Caco-2 (cell line): ENCODE results near the gene TMTC2. TPM values are rescaled to one million over a fixed set of nuclear protein-coding genes. Genes with fewer than 3 reads are reported as not detected.

Experiments
- BruUV-seq: library from RNA; stranded (reverse); fragments of 400-500 nt; replicated peaks from 2 replicates; lab custom pipeline; 2021; lab: Mats Ljungman, UMichigan
- CTCF ChIA-PET: fragments of 300-600 bp; sonication (Branson Sonifier 250); formaldehyde crosslinking; loops from one replicate; lab custom pipeline; 2022; ENCODE audit warnings: antibody characterized with exemption; lab: Charles Lee
- POLR2A ChIA-PET: fragments of 300-600 bp; sonication (Branson Sonifier 250); formaldehyde crosslinking; loops from one replicate; lab custom pipeline; 2022; ENCODE audit warnings: antibody characterized with exemption; lab: Charles Lee
- DNase-seq, 2 experiments: peaks; one replicate each; pipeline versions ENCODE4 v3.0.0 to v3.0.0-alpha.2; 2020 to 2022
- H3K27me3 ChIP-seq: replicated peaks from 2 replicates; pipeline ENCODE4 v1.6.0; 2011; ENCODE audit warnings: low read length; ENCODE audit not compliant: control insufficient read depth, insufficient read depth
- H3K36me3 ChIP-seq: 2 replicates; pipeline ENCODE4 v1.5.1; 2011; ENCODE audit warnings: low read length; ENCODE audit not compliant: control insufficient read depth, insufficient read depth
- H3K4me1 ChIP-seq: fragments of 250-450 bp; sonication (Bioruptor Pico); 2 replicates; pipeline ENCODE4 v1.5.1; 2020; ENCODE audit warnings: mild to moderate bottlenecking
- H3K4me3 ChIP-seq: 2 replicates; pipeline ENCODE4 v1.5.1; 2011; ENCODE audit warnings: low read depth, mild to moderate bottlenecking, control low read depth, low read length
- H3K9me3 ChIP-seq: fragments of 250-450 bp; sonication (Bioruptor Pico); 2 replicates; pipeline ENCODE4 v1.5.1; 2020; ENCODE audit warnings: mild to moderate bottlenecking, moderate library complexity
- H3K27ac Mint-ChIP-seq: one replicate; pipeline ENCODE4 v1.8.0; 2022; ENCODE audit warnings: mixed read lengths; ENCODE audit not compliant: unreplicated experiment
- H3K27me3 Mint-ChIP-seq: one replicate; pipeline ENCODE4 v1.8.0; 2022; ENCODE audit warnings: mixed read lengths; ENCODE audit not compliant: insufficient read depth, unreplicated experiment
- H3K36me3 Mint-ChIP-seq: one replicate; pipeline ENCODE4 v1.8.0; 2022; ENCODE audit warnings: mild to moderate bottlenecking, mixed read lengths; ENCODE audit not compliant: insufficient read depth, unreplicated experiment
- H3K4me1 Mint-ChIP-seq: one replicate; pipeline ENCODE4 v1.8.0; 2022; ENCODE audit warnings: low read depth, mixed read lengths; ENCODE audit not compliant: unreplicated experiment
- H3K4me3 Mint-ChIP-seq: one replicate; pipeline ENCODE4 v1.8.0; 2022; ENCODE audit warnings: mild to moderate bottlenecking, moderate library complexity, mixed read lengths; ENCODE audit not compliant: unreplicated experiment
- H3K9me3 Mint-ChIP-seq: one replicate; pipeline ENCODE4 v1.8.0; 2022; ENCODE audit warnings: mixed read lengths; ENCODE audit not compliant: unreplicated experiment
- intact Hi-C: fragments of 100-400 bp; cut with micrococcal nuclease; formaldehyde crosslinking; loops from one replicate; pipeline ENCODE4 v1.10.0; 2022; ENCODE audit not compliant: unreplicated experiment
- total RNA-seq: library from RNA; stranded (reverse); gene quantifications from 2 replicates; pipeline ENCODE4 v1.2.3, GENCODE V29; 2022
- TF ChIP-seq, protein P1 (sequence below), 2 experiments: fragments of 200-600 bp in 1 of 2; IDR thresholded peaks; 1 replicate in 1 of 2; 2 replicates in 1 of 2; pipeline versions ENCODE4 v1.5.1 to v1.8.0; 2011 to 2022; ENCODE audit warnings: antibody characterized with exemption in 1 of 2, control low read depth in 1 of 2, inconsistent platforms in 1 of 2, low read depth in 1 of 2, low read length in 1 of 2, mild to moderate bottlenecking in 1 of 2, moderate library complexity in 1 of 2; ENCODE audit not compliant: insufficient read depth in 1 of 2, severe bottlenecking in 1 of 2, unreplicated experiment in 1 of 2

Gene TMTC2
- total RNA-seq, 1 experiment from 2014 or later: 2.2 TPM

DNA sequence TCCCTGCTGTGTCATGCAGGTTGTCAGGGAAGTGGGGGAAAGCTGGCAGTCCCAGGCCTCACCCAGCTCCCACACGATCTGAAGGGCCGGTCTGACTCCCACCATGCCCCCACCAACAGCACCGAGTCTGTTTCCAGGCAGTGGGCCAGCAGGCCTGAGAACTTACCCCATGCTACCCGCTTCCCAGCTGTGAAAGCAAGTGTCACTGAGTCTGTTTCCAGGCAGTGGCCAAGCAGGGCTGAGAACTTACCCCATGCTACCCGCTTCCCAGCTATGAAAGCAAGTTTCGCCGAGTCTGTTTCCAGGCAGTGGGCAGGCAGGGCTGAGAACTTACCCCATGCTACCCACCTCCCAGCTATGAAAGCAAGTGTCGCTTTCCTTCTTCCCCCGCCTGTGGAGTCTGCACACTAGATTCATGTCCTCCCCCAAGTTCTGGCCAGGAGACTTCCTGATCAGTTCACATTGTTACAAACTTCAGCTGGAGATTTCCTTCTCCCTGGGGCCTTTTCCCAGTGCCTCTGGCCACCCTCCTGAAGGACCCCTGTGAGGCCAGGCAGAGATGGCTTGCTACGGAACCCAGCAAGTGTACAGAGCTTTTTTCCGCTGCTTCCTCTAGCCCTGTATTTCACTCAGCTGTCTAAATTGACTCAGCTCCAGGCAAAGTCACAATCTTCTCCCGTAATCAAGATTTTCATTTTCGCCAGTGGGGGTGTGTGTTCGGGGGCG lies 435.4 kb downstream of the TMTC2 start:
- TF ChIP-seq, protein P1, sequence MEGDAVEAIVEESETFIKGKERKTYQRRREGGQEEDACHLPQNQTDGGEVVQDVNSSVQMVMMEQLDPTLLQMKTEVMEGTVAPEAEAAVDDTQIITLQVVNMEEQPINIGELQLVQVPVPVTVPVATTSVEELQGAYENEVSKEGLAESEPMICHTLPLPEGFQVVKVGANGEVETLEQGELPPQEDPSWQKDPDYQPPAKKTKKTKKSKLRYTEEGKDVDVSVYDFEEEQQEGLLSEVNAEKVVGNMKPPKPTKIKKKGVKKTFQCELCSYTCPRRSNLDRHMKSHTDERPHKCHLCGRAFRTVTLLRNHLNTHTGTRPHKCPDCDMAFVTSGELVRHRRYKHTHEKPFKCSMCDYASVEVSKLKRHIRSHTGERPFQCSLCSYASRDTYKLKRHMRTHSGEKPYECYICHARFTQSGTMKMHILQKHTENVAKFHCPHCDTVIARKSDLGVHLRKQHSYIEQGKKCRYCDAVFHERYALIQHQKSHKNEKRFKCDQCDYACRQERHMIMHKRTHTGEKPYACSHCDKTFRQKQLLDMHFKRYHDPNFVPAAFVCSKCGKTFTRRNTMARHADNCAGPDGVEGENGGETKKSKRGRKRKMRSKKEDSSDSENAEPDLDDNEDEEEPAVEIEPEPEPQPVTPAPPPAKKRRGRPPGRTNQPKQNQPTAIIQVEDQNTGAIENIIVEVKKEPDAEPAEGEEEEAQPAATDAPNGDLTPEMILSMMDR (IDR thresholded peaks at IDR 0.05; ENCODE audit: insufficient read depth in 1 of 2, low read depth in 1 of 2, low read length in 1 of 2, severe bottlenecking in 1 of 2, unreplicated experiment in 1 of 2): no peak
- Mint-ChIP-seq H3K27ac (no peak overlapping the region), H3K27me3 (peaks cover 6% of the 10 kb centered on the region), H3K4me1 (no peaks in the 10 kb centered on the region), H3K9me3 (no peaks in the 10 kb centered on the region), H3K36me3 (no peaks in the 10 kb centered on the region), H3K4me3 (no peak overlapping the region)
- ChIA-PET CTCF (no interaction called here), POLR2A (no interaction called here)
- no peaks in the 10 kb centered on the region for H3K4me1 ChIP-seq
- BruUV-seq: no TSS peak
- no peaks in the 10 kb centered on the region for H3K9me3 ChIP-seq
- DNase-seq: no peak
- intact Hi-C loops: no loop called here
- H3K27me3 ChIP-seq: no peaks in the 10 kb centered on the region
- no peak overlapping the region for H3K4me3 ChIP-seq
- H3K36me3 ChIP-seq: no peaks in the 10 kb centered on the region

DNA sequence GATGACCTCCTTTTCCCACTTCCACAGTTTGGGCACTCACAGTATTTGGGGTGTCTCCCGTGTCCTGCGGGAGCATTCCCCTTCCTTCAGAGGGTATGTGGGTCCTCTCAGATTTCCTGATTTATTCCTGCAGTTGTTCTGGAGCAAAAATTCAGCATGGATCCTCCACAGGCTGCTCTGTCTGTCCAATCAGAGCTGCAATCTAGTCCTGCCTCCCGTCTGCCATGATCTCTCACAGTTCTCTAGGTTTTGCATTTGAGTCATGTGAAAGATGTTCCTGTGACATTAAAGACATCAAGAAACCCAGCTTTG lies 435.9 kb downstream of the TMTC2 start:
- Mint-ChIP-seq H3K4me1 (no peaks in the 10 kb centered on the region), H3K9me3 (no peaks in the 10 kb centered on the region), H3K36me3 (no peaks in the 10 kb centered on the region), H3K27ac (no peak overlapping the region), H3K27me3 (peaks cover 6% of the 10 kb centered on the region), H3K4me3 (no peak overlapping the region)
- DNase-seq: no peak
- H3K4me1 ChIP-seq: no peaks in the 10 kb centered on the region
- ChIA-PET CTCF (no interaction called here), POLR2A (no interaction called here)
- intact Hi-C loops: no loop called here
- no peaks in the 10 kb centered on the region for H3K36me3 ChIP-seq
- TF ChIP-seq, protein P1 (IDR thresholded peaks at IDR 0.05; ENCODE audit: insufficient read depth in 1 of 2, low read depth in 1 of 2, low read length in 1 of 2, severe bottlenecking in 1 of 2, unreplicated experiment in 1 of 2): no peak
- no TSS peak for BruUV-seq
- H3K4me3 ChIP-seq: no peak overlapping the region
- H3K9me3 ChIP-seq: no peaks in the 10 kb centered on the region
- H3K27me3 ChIP-seq: no peaks in the 10 kb centered on the region

DNA sequence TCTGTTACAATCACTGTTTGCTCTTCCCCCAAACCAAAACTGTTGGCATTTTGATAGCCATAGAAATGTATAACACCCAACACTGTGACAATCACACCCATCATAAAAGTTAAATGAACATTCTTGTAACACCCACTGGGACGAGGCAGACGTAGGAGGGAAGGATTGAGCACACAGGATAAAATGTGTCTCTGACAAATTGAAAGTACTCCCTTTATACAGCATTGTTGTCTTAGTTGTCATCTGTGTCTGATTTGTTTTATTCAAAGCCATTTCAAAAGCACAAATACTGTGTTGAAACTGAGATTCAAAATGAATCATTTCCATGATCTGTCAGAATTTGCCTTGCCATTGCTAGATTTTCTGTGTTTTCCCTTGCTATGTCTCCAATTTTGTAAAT lies 436.3 kb downstream of the TMTC2 start:
- Histone ChIP-seq H3K27me3 (no peaks in the 10 kb centered on the region), H3K9me3 (no peaks in the 10 kb centered on the region), H3K4me3 (no peak overlapping the region), H3K36me3 (no peaks in the 10 kb centered on the region), H3K4me1 (no peaks in the 10 kb centered on the region)
- CTCF ChIA-PET: no interaction called here
- Mint-ChIP-seq H3K9me3 (no peaks in the 10 kb centered on the region), H3K27me3 (peaks cover 6% of the 10 kb centered on the region), H3K4me1 (no peaks in the 10 kb centered on the region), H3K36me3 (no peaks in the 10 kb centered on the region), H3K27ac (no peak overlapping the region), H3K4me3 (no peak overlapping the region)
- DNase-seq: no peak
- TF ChIP-seq, protein P1 (IDR thresholded peaks at IDR 0.05; ENCODE audit: insufficient read depth in 1 of 2, low read depth in 1 of 2, low read length in 1 of 2, severe bottlenecking in 1 of 2, unreplicated experiment in 1 of 2): no peak
- intact Hi-C loops: no loop called here
- POLR2A ChIA-PET: no interaction called here
- no TSS peak for BruUV-seq
